SU-DHL-6 (cell line): ENCODE data around the gene CFAP100.

Experiments
- H2AFZ ChIP-seq: fragments of 200-600 bp; sonication (generic); 2 replicates; pipeline ENCODE4 v1.6.1; 2014; ENCODE audit warnings: low read depth, mild to moderate bottlenecking, moderate library complexity, mixed read lengths, antibody characterized with exemption, low read length; ENCODE audit not compliant: severe bottlenecking
- H3F3A ChIP-seq: fragments of 200-600 bp; shearing (Covaris generic); 2 replicates; pipeline ENCODE4 v1.6.0; 2016; ENCODE audit warnings: antibody characterized with exemption, mild to moderate bottlenecking; ENCODE audit not compliant: insufficient read depth
- H3K27ac ChIP-seq: fragments of 200-600 bp; sonication (generic); 2 replicates; pipeline ENCODE4 v1.5.1; 2016; ENCODE audit warnings: low read depth, mild to moderate bottlenecking, low read length, moderate library complexity, mixed read lengths
- H3K27me3 ChIP-seq: fragments of 200-600 bp; sonication (generic), shearing (Covaris generic); 2 replicates; pipeline ENCODE4 v1.6.0; 2014; ENCODE audit warnings: mild to moderate bottlenecking, low read length
- H3K36me3 ChIP-seq: fragments of 200-600 bp; sonication (generic); 2 replicates; pipeline ENCODE4 v1.6.1; 2014; ENCODE audit warnings: mild to moderate bottlenecking, low read length, mixed read lengths
- H3K4me2 ChIP-seq: fragments of 300-600, 200-600 bp; shearing (Covaris generic), sonication (generic); 2 replicates; pipeline ENCODE4 v1.6.0; 2014; ENCODE audit warnings: low read length, low read depth, mild to moderate bottlenecking; ENCODE audit not compliant: poor library complexity, severe bottlenecking
- H3K4me3 ChIP-seq: fragments of 200-600 bp; sonication (generic); 2 replicates; pipeline ENCODE4 v1.5.1; 2014; ENCODE audit warnings: antibody characterized with exemption, low read length, mild to moderate bottlenecking, mixed read lengths; ENCODE audit not compliant: insufficient read depth, poor library complexity, severe bottlenecking
- H3K79me2 ChIP-seq: fragments of 200-600 bp; sonication (generic); 2 replicates; pipeline ENCODE4 v1.6.1; 2014; ENCODE audit warnings: mild to moderate bottlenecking, low read length, moderate library complexity; ENCODE audit not compliant: insufficient read depth
- H3K9ac ChIP-seq: fragments of 200-600 bp; sonication (generic); 2 replicates; pipeline ENCODE4 v1.7.0; 2014; ENCODE audit warnings: mild to moderate bottlenecking, low read length
- H3K9me2 ChIP-seq: fragments of 200-600 bp; sonication (generic); replicated peaks from 2 replicates; pipeline ENCODE4 v1.6.1; 2014; ENCODE audit warnings: low read length; ENCODE audit not compliant: insufficient read depth
- H3K9me3 ChIP-seq: fragments of 200-600 bp; sonication (generic); 2 replicates; pipeline ENCODE4 v1.6.1; 2014; ENCODE audit warnings: low read length, mixed read lengths; ENCODE audit not compliant: insufficient read depth
- H4K20me1 ChIP-seq: fragments of 200-600 bp; sonication (generic); 2 replicates; pipeline ENCODE4 v1.6.1; 2014; ENCODE audit warnings: low read depth, mild to moderate bottlenecking, antibody characterized with exemption, low read length, moderate library complexity, mixed read lengths
- CTCF ChIP-seq: fragments of 200-600 bp; sonication (generic); IDR thresholded peaks from one replicate; pipeline ENCODE4 v1.5.1; 2017; ENCODE audit warnings: antibody characterized with exemption, mild to moderate bottlenecking, low read length, moderate library complexity; ENCODE audit not compliant: insufficient read depth, poor library complexity, severe bottlenecking
- EZH2phosphoT487 ChIP-seq: fragments of 200-600 bp; sonication (generic), shearing (Covaris generic); conservative IDR thresholded peaks from 2 replicates; pipeline ENCODE4 v1.6.1; 2018; ENCODE audit warnings: mild to moderate bottlenecking, antibody characterized with exemption, low read length, moderate library complexity, mixed read lengths

Gene CFAP100

GRCh38 chr3:126392246-126392645, 2.5 kb upstream of the CFAP100 start:
- no peak overlapping the region for H3K9ac ChIP-seq
- no peak overlapping the region for H3K27ac ChIP-seq
- TF ChIP-seq CTCF, result no peak
- TF ChIP-seq EZH2phosphoT487, result no peak
- no peaks in the 10 kb centered on the region for H4K20me1 ChIP-seq
- H3K4me3 ChIP-seq, result no peak overlapping the region
- H3K9me2 ChIP-seq, result no peaks in the 10 kb centered on the region
- H2AFZ ChIP-seq, result no peak overlapping the region
- H3K9me3 ChIP-seq, result no peaks in the 10 kb centered on the region
- H3K36me3 ChIP-seq, result no peaks in the 10 kb centered on the region
- no peak overlapping the region for H3K4me2 ChIP-seq
- H3K79me2 ChIP-seq, result no peaks in the 10 kb centered on the region
- no peaks in the 10 kb centered on the region for H3K27me3 ChIP-seq
- no peaks in the 10 kb centered on the region for H3F3A ChIP-seq

DNA sequence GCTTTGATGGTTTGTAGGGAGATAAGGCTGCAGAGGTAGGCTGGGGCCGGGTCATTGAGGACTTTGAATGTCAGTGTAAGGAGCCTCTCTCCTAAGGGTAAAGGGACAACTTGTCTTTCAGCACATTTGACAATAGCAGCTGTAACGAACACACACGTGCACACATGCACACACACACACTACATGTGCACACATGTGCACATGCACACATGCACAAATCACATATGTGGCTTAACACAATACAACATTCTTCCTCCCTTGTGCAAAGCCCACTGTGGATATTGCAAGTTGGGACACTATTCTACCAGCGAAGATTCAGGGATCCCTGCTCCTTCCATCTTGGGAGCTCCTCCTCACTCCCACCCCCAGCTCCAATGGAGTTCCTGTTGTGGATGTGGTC, 1.1 kb upstream of the CFAP100 start:
- Histone ChIP-seq H3K9me2 (no peaks in the 10 kb centered on the region), H3K9ac (no peak overlapping the region), H3K36me3 (no peaks in the 10 kb centered on the region), H4K20me1 (no peaks in the 10 kb centered on the region), H3F3A (no peaks in the 10 kb centered on the region), H3K9me3 (no peaks in the 10 kb centered on the region), H3K27me3 (no peaks in the 10 kb centered on the region), H3K4me3 (no peak overlapping the region), H3K27ac (no peak overlapping the region), H2AFZ (no peak overlapping the region), H3K79me2 (no peaks in the 10 kb centered on the region), H3K4me2 (no peak overlapping the region)
- no peak for TF ChIP-seq EZH2phosphoT487

- Histone ChIP-seq H4K20me1 (no peaks in the 10 kb centered on the region), H3K27me3 (no peaks in the 10 kb centered on the region), H3K9me2 (no peaks in the 10 kb centered on the region), H3K4me3 (no peak overlapping the region), H3K27ac (no peak overlapping the region), H3K36me3 (no peaks in the 10 kb centered on the region), H2AFZ (no peak overlapping the region), H3K79me2 (no peaks in the 10 kb centered on the region), H3F3A (no peaks in the 10 kb centered on the region), H3K4me2 (no peak overlapping the region), H3K9ac (no peak overlapping the region), H3K9me3 (no peaks in the 10 kb centered on the region)
- TF ChIP-seq CTCF (no peak), EZH2phosphoT487 (no peak)
Measured at GRCh38 chr3:126394977-126395321, 240 bp downstream of the CFAP100 start.

DNA sequence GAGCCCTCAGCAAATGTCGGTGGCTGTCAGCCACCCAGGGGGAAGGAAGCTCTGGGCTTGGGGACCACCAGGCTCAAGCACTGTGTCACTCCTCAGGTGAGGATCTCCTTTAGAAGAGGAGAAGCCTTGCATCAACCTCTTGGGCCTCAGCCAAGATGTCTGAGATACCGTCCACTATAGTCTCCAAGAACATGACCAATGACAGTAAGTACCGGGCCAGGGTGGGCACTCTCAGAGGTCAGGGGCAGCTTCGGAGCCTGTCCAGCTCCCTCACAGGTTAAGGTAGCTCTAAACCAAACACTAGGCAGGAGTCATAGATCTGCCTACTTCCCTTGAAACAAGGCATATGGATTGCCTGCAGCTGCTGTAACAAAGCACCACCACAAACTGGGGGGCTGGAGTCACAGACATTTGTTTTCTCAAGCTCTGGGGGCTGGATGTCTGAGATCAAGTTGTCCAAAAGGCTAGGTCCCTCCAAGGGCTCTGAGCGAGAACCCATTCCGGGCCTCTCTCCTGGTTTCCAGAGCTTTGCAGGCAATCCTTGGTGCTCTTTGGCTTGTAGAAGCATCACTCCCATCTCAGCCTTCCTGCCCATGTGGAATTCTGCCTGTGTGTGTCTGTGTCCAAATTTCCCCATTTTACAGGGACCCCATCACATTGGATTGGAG, 1.3 kb downstream of the CFAP100 start:
- no peak overlapping the region for H3K9ac ChIP-seq
- no peak overlapping the region for H3K4me2 ChIP-seq
- H3K9me3 ChIP-seq, result no peaks in the 10 kb centered on the region
- no peaks in the 10 kb centered on the region for H3K27me3 ChIP-seq
- no peak overlapping the region for H3K27ac ChIP-seq
- no peak overlapping the region for H3K4me3 ChIP-seq
- no peaks in the 10 kb centered on the region for H3K9me2 ChIP-seq
- no peaks in the 10 kb centered on the region for H3F3A ChIP-seq
- no peaks in the 10 kb centered on the region for H3K79me2 ChIP-seq
- no peaks in the 10 kb centered on the region for H3K36me3 ChIP-seq
- TF ChIP-seq CTCF (no peak), EZH2phosphoT487 (no peak)
- H2AFZ ChIP-seq, result no peak overlapping the region
- H4K20me1 ChIP-seq, result no peaks in the 10 kb centered on the region
